SH-SY5Y (cell line): Measurements from ENCODE around the gene EGFL7.

Source experiments
- GATA2 ChIP-seq: IDR thresholded peaks from 2 replicates; pipeline ENCODE4 v1.6.1; 2011; ENCODE audit warnings: mild to moderate bottlenecking, low read depth, low read length
- GATA3 ChIP-seq: IDR thresholded peaks from 2 replicates; pipeline ENCODE4 v1.6.1; 2011; ENCODE audit warnings: low read depth, mild to moderate bottlenecking, low read length, moderate library complexity

The EGFL7 gene

DNA sequence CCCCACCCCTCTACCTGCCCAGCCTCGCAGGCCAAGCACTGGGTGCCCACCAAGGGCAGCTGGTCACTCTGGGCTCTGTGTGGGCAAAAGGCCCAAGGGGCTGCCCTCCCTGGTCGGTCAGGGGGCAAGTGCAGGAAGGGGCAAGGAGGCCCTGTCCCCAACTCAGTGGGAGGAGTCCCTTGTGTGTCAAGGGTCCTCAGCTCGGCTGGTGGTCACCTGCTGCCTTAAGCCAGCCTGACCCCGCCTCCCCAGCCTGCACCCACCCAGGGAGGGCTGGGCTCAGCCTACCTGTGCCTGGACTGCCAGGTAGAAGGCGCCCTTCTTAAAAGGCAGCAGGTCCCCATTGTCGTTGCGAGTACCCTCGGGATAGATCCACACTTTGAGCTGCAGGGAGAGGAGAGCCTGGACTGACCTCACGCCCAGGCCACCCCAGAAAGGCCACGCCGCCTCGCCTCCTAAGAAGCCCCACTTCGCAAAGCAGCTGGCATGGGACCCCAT lies 13.6 kb downstream of the EGFL7 start:
- TF ChIP-seq GATA3 (no peak), GATA2 (no peak)

DNA sequence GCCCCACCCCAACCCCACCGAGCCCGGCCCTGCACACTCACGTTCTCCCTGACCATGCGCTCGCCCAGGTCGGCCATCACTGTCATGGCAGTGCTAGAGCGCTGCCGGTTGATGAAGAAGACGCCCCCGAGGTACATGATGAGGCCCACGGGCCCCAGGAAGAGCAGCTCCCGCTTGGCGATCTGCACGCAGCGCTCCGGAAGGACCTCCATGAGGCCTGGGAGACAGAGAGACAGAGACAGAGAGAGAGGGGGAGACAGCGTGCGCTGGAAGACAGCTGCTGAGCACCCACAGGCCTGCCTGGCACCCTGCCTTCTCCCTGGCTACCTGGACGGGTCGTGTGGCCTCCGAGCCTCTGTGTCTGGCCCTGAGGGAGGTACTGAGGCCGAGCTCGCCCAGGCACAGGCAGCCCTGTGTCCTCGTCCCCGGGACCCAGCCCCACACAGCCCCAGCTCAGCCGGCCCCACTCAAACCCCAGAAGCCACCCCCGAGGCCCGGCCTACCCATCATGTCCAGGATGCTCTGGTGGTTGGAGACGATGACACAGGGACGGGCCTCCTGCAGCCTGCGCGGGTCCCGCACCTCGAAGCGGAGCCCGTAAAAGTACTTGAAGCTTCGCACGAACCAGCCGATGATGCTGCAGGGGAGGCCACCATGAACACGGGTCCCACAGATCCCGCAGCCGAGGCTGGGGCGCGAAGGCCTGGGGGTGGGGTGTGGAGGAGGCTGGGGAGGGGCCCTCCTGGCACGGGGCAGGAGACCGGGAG lies 14.4 kb downstream of the EGFL7 start:
- no peak for TF ChIP-seq GATA2
- no peak for TF ChIP-seq GATA3

DNA sequence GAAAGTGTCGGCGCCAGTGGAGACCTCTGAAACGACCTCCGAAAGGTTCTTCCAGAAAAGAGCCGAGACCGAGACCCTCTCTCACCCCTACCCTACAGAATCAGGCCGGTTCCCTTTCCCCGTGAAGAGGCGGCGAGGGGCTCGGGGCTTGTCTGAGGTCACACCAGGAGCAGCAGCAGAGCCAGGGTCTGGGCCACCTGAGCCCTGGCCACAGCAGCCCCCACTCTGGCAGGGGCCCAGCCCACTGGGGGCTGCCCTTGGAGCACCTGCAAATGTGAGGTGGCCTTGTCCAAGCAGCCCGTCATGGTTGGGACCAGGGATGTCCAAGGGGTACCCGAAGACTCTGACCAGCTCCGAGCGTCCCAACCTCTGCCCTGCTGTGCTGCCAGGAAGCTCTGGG lies 15.3 kb downstream of the EGFL7 start:
- TF ChIP-seq GATA3 (no peak), GATA2 (no peak)

DNA sequence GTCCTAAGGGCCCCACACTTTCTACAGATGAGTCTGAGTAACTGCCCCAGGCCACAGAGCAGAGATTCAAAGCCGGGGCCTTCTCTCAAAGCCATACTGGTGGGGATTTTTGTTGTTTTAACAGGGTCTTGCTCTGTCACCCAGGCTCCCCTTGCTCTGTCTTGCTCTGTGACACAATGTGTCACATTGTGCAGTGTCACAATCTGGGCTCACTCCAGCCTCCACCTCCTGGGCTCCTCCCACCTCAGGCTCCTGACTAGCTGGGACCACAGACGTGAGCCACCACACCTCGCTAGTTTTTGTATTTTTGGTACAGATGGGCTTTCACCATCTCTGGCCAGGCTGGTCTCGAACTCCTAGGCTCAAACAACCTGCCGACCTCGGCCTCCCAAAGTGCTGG lies 15.9 kb downstream of the EGFL7 start:
- no peak for TF ChIP-seq GATA2
- TF ChIP-seq GATA3 = no peak

DNA sequence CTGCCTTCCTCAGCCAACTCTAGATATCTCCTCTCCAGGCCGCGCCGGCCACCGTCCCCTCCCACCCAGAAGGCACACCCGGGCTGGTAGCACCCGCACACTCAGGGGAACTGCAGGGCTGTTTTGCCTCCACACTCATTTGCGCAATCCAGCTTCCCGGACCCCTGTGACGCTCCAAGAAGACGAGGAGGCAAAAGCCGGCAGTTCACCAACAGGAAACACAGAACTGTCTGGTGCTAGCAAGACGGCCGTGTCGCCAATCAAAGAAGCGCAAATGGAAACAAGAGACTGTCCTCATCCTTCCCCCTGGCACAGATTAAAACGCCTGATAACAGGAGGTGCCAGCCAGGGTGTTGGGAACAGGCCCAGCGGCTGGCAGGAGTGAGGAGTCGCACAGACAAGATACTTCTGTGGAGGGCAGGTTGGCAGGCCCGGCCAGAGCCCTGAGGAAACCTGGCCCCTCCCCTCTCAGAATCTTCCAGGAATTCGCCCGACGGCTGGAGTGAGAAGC lies 16.8 kb downstream of the EGFL7 start:
- TF ChIP-seq GATA3 = no peak
- TF ChIP-seq GATA2 = peak; percentile 72

DNA sequence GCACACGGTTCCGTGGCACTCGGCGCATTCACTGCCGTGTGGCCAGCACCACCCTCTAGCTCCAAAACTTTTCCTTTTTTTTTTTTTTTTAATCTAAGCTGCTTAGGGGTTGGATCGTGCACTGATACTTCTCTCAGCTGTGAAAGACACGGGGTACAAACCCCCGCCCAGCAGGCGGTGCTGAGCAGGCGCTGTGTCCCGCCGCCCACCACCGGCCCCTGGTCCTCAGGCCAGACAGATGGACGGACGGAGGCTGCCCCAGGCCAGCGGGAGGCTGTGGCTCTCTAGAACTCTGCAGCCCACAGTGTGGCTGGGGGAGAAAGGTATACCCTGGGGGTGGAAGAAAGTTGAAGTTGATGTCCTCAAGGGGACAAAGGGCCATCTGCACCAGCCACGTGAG lies 18.3 kb downstream of the EGFL7 start:
- TF ChIP-seq GATA3 (no peak), GATA2 (no peak)

DNA sequence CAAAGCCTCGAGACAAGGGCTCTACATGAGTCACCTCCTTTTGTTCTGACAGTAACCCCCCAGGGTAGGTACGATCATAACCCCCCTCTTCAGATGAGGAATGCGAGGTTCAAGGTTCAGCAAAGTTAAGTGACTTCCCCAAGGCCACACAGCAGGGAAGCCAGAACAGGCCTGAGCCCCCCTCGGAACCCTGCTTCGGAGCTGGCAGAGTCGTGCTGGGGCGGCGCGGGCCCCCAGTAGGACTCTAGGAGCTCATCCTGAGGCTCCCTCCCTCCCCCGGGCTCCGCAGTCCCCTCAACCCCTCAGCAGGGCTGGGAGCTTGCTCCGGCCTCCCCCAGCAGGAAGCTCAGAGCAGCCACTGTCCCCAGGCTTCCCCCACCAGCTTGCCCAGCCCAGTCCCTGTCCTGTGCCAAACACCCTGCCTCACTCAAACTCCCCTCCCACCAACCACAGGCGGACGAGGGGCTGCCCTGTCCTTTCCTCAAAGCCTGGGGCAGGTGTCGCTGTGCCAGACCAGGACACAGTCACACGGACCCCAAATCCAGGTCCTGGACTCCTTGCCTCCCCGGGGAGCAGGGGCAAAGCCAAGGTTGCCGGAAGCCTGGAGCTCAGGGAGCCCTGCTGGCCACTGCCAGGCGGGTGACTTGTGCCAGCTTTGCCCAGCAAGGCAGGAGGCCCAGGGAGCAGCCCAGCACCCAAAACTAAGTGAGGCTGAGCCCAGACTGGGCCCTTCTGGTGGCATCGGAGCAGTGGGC lies 19.4 kb downstream of the EGFL7 start:
- TF ChIP-seq GATA3 (no peak), GATA2 (no peak)

DNA sequence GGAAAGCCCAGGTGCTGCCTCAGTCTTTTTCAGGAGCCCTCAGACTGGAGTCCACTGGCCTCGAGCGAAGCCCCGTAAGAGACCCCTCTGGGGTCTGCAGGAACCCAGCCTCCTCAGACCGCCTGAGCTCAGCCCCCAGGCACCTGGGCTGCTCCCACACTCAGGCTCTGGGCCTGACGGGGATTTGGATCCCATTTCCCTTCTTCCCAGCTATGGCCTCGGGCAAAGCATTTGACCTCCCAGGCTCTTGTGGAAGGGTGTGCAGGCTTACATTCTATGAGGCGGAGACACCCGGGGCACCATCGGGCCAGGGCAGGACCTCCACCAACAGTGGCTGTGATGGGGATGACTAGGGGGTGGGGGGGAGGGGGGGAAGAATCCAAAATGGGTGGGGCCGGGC lies 20.0 kb downstream of the EGFL7 start:
- TF ChIP-seq GATA2 (no peak), GATA3 (no peak)

DNA sequence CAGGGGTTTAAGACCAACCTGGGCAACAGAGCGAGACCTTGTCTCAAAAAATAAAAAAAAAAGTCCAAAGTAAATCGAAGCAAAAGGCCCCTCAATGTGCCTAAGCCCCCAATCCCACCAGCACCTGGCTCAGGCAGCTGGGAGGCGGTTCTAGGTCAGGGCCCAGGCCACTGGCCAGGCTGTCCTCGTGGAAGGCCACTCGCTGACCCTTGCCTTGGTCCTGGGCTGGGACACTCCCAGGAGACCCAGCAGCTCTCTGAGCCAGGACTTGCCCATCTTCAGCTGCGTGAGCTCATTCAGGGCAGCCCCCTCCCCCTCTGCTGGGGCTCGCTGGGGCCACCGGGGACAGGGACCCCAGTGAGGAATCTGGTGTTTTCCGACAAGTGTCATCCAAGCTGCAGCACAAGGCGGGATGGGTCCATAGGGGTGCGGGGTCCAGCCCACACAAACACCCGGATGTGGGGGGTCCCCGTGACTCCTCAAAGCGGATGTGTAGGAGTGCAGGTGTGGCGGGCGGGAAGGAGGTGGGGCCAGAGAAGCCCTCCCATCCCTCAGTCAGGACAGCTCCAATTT lies 20.5 kb downstream of the EGFL7 start:
- TF ChIP-seq GATA2 (no peak), GATA3 (no peak)

DNA sequence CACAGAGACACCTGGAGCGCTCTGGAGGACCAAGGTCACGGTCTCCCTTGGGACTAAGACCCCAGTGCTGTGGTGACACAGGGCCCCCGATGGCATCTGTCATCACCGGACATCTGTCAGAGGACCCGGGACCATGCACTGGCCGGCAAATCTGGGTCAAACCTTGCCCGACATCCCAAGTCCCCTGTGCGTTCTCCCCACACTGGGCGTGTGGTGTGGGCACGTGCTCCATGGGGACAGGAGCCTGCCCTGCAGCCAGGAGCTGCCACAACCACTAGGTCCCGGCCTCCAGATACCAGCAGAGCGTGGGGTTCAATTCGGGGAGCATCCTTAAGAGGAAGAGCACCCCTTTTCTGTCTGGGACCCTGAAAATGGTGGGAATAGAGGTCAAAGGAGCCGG lies 21.0 kb downstream of the EGFL7 start:
- TF ChIP-seq GATA3 (no peak), GATA2 (no peak)

DNA sequence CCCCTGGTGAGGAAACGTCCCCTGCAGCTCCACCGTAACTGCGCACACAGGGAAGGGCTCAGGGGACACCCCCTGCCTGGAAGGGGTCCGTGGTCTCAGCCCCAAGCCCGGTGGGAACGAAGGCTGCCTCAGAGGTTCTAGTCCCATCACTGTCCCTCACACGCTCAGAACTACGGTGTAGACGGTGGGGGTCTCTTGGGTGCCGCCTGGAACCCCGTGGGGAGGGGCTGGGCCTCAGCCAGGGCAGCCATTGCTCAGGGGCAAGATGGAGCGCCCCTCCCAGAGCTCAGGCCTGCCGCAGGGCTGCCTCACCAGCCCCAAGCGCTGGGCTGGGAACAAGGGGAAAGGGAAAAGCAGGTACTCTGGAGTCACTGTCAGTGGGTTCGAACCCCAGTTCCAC lies 21.6 kb downstream of the EGFL7 start:
- no peak for TF ChIP-seq GATA2
- no peak for TF ChIP-seq GATA3

DNA sequence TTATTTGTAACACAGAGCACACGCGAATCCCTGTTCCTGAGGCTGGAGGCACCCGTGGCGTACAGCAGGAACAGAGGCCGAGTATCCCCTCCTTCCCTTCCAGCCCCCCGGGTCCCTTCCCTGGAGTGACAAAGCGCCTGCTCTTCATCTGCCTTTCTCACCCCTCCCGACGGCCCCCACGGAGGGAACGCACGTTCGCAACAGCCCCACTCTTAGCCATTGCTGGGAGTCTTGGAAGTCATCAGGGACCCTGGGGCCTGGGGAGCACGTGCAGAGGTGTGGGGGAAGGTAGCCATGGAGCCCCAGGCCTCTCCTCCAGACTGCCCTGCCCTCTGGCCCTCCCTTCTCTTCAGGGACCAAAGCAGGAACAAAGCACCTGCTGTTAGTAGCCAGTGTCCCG lies 22.1 kb downstream of the EGFL7 start:
- TF ChIP-seq GATA2 = no peak
- no peak for TF ChIP-seq GATA3

DNA sequence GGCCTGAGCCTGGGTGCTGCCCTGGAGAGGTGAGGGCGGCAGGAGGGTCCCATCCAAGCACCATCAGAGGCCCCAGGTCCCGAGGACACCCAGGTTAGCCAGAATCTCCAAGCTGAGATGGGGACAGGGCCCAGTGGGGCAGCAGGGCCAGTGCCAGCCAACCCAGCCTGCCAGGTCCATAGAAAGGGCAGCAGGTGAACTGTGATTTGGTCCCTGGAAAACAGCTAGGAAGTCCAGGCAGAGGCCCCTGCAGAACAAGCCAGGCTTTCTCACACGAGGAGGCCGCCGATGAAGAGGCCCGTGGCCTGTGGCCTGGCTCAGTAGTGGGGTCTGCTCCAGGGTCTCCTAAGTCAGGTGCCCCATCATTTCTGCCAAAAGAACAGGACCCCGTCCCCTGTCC lies 22.5 kb downstream of the EGFL7 start:
- no peak for TF ChIP-seq GATA2
- TF ChIP-seq GATA3 = no peak

DNA sequence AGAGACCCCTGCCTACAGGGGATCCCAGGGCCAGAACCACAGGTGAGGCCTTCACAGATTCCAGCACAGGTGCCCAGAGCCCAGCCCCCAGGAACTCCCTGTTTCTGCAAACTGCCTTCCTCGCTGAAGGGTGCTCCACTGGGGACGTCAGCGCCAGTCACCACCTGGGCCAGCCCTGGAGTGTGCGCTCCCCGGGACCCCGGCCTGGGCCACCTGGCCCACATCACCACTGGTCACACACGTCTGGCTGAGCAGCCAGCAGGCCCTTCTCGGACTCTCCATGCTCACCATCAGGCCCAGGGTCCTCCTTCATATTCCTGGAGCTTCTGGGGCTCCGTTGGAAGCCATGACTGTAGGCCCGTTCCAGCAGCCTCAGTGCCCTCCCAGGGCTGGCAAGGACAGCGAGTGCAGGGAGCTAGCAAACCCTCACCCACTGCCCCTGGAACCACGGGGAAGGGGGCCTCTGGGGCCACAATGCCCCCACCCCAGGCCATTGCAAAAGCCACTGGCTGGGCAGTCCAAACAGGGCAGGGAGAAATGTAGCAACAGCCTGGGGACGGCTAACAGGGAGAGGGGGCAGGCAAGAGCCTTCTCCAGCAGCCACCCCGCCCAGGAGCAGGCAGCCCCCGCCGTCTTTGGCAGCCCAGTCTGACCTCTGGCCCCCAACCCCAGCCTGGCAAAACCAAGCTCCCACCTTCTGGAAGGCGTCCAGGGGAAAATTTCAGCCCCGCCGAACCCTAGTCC lies 23.2 kb downstream of the EGFL7 start:
- TF ChIP-seq GATA2 = no peak
- no peak for TF ChIP-seq GATA3
